Middle frontal gyrus (tissue), 1 donor: ENCODE measurements around the gene NOL4L.

Source experiments
- DNase-seq: peaks from one replicate; pipeline ENCODE4 v3.0.0-alpha.2; 2015; ENCODE audit warnings: low spot score; ENCODE audit errors: extremely low spot score

NOL4L gene

DNA sequence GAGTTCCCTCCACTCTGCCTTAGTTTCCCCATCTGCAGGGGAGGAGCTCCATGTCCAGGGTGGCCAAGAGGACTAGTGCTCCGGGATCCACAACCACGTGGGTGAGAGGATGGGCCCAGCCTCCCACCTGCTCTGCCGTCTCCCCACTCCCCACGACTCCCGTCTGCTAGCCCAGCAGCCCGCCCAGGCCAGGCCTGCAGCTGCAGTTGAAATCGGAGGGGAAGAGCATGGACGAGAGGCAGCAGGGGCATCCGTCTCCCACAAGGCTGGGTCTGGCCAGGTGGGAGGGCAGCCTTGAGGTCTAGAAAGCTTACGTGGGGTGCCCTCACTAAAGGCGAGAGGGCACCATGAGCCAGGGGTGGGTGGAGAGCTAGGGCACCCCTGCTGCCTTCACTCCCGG lies 8.6 kb downstream of the NOL4L start:
- DNase-seq: no peak

GRCh38 chr20:32575805-32576204 lies 9.3 kb downstream of the NOL4L start:
- DNase-seq: no peak

DNA sequence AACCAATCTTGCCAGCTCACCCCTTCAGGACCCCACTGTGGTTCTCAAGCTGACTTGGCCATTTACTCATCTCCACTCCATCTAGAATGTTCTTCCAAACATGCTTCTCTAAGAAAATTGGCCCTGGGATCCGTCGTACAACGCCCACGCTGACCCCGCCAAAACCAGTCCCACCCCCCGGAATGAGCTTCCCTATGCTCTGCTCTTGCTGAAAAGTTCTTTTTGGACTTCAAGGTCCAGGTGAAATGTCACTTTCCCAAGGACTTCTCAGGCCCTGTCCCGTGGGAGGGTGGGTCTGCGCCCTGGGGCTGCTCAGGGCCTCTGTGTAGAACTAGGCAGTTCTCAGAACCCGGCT lies 9.9 kb downstream of the NOL4L start:
- DNase-seq: no peak

GRCh38 chr20:32574296-32575226 lies 10.6 kb downstream of the NOL4L start:
- DNase-seq: no peak

DNA sequence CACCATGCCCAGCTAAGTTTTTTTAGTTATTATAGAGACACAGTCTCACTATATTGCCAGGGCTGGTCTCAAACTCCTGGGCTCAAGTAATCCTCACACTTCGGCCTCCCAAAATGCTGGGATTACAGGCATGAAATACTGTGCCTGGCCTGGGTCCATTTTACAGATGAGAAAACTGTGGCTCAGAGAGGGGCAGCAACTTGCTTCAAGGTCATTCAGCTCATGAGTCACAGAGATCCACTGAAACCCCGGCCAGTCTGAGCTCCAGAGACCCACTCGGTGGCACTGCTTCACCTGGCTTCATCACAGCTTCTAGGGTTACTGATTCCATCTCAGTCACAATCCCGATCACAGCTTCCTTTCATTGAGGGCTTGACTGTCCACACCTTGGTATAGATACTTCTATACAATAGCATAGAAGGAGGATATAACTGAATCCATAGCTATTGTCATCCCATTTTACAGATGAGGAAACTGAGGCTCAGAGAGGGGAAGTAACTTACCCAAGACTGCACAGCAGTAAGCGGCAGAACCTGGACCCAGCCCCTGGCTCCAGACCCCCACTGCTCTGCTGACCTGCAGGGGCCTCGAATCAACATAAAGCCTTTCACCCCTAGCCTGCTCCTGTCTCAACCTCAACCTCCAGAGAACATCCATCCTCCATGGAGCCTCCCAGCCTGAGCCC lies 11.8 kb downstream of the NOL4L start:
- no peak for DNase-seq

GRCh38 chr20:32572271-32572968 lies 12.7 kb downstream of the NOL4L start:
- DNase-seq: no peak

- no peak for DNase-seq
These were observed 13.6 kb downstream of the NOL4L start for GRCh38 chr20:32571566-32571965.

DNA sequence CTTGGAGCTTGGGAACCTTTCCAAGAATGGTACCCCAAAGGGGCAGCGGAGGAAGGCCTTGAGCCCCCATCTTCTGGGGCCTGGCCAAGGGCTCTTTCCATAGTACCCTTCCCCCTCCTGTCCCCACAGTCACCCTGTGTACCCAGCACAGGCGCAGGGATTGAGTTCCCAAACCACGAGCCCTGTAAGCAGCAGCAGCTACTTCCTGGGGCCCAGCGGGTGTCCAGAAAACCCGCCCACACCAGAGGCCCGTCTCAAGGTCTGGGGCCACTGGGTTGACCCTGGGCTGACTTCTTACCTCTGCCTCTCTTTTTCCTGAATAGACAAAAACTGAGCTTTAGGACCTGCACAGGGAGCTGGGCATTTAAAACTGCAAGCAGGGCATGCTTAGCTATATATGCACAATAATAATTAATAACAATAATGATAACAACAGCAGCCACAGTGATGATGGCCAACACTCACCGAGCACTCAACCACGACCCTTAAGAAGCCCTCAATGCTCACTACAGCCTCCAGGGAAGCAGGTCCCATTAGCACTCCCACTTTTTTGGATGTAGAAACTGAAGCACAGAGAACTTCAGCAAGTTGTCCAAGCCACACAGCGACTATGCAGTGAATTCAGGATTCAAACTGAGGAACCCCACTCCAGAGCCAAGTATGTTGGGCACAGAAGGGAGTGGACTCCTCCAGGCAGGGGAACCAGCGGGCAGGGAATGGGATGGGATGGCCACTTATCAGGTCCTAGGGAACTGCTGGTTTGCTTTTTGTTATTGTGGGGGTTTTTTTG lies 14.5 kb downstream of the NOL4L start:
- no peak for DNase-seq

GRCh38 chr20:32569380-32570305 lies 15.5 kb downstream of the NOL4L start:
- DNase-seq: no peak

DNA sequence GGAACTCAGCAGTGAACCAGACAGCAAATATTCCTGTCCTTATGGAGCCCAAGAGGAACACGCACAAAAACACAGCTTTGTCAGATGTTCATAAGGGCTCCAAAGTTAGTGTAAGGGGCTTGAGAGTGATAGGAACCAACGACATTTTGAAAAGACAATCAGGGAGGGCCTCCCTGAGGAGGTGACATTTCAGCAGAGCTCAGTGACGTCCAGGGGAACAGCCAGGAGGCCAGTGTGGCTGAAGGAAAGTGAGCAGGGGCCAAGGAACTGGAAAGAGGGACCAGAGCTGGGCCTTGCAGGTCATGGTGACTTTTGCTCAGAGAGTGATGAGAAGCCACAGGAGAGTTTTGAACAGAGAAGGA lies 16.1 kb downstream of the NOL4L start:
- no peak for DNase-seq

DNA sequence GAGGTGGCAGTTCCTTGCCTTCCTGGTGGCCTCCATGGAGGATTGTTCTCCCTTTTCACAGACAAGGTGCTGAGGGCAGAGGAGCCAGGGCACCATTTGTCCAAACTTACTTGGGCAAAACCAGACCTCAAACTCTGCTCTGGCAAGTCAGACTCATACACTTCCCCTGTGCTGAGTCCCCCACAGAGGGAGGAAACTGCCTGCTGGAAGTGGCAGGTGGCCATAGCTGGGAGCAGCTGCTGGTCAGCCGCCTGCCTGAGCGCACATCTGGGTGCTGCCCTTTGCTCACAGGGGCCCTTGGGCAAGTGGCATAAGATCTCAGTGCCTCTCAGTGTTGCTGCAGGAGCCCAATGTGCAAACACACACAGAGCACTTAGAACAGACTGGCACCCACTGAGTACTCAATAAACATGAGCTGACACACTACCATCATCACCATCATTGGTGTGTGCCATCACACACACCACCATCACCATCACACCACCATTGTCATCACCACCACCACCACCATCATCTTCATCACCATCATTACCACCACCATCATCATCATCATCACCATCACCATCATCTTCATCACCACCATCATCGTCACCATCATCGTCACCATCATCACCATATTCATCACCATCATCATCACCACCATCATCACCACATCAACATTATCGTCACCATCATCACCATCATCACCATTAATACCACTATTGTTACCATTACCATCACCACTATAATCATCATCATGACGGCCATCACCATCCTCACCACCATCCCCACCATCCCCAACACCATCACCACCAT lies 17.6 kb downstream of the NOL4L start:
- DNase-seq: no peak

DNA sequence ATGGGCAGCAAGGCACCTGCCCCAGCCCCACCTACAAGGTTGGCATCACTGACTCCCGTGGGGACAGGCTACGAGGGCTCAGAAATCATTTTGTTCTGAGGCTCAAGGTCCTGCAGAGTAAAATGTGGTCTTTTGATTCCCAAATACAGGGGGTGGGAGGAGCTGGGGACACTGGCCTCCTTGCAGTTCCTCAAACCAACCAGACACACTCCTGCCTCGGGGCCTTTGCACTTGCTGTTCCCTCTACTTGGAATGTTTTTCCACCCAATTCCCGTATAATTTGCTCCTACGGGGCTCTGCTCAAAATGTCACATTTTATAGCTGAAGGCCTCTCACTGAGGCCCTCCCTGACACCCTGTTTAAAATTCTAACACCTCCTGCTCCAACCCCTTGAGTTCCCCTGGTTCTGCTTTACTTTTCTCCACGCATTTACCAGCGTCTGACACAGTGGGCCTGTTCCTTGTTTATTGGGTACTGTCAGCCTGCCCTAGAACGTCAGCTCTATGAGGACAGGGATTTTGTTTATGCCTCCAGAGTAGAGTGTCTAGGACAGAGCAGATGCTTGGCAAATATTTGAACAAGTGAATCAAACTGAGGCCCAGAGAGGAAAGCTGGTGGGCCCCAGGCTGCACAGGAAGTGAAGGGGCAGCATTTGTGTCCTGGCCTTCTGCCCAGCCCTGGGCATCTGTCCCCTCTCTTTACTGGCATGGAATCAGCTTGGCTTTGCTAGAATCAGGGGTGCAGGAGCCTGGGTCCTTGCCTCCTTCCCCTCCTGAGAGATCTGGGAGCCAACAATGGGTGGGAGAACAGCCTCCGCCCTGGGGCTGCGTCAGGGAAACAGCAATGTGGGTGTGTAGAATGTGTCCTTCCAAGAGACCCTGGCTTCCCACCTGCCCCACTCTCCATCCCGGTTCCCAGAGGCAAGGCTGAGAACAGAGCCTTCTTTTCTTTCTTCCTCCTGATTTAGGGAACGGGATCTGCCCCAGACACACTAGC lies 18.5 kb downstream of the NOL4L start:
- no peak for DNase-seq

DNA sequence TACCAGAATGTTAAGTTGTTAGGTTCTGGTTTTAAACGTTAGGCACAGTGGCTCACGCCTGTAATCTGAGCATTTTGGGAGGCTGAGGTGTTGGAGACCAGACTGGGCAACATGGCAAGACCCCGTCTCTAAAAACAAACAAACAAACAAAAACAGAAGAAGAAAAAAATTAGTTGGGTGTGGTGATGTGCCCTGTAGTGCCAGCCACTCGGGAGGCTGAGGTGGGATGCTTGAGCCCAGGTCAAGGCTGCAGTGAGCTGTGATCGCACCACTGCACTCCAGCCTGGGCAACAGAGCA lies 19.4 kb downstream of the NOL4L start:
- DNase-seq: no peak

DNA sequence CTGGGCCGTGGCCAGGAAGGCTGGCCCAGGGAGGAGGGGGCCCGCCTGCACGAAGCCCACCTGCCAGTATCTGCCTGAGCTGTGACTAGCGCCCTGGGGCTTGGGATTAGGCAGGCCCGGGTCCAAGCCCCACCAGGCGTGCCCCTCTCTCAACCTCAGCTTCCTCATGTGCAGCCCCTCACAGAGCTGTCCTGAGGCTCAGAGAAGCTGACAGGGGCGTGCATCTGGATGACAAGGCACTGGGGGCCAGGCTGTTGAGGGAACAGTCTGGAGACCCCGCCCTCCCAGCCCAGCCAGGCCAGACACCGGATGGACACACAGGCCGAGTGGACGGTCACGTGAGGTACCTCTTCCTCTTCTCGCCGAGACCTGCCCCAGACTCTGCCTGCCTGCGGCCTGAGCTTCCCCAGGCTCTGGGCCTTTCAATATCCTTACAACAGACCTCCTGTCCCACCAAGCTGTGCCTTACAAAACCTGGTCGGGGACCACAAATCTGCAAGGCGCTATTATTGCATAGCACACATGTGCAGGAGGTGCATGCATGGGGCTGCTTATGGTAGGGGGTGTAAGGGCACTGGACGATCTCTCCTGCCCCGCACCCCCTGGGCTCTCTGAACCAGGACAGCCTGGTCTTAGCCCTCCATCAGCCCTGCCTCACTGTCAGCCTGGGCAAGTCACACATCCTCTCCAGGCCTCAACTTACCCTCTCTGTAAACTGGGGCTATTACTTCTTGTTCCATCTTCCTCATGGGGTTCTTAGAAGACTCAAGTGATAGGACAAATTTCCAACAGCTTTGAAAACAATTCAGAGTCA lies 20.0 kb downstream of the NOL4L start:
- DNase-seq: no peak

DNA sequence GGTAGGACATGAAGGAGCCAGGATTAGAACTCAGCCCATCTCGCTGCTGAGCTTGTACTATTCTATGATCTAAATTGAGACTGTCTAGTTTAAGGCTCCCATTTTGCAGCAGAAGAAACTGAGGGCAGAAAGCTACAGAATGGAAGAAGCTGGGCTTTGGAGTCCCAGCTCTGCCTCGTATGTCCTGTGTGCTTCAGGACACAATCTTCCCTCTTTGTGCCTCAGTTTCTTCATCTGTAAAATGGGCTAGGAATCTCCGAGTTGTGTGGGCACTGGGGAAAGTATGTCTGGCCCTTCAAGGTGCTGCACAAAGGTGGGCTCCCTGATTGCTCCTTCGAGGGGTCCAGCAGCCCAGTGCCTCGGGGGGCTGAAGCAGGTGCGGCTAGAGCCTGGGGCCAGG lies 20.7 kb downstream of the NOL4L start:
- DNase-seq: no peak

GRCh38 chr20:32563311-32564272 lies 21.5 kb downstream of the NOL4L start:
- no peak for DNase-seq

DNA sequence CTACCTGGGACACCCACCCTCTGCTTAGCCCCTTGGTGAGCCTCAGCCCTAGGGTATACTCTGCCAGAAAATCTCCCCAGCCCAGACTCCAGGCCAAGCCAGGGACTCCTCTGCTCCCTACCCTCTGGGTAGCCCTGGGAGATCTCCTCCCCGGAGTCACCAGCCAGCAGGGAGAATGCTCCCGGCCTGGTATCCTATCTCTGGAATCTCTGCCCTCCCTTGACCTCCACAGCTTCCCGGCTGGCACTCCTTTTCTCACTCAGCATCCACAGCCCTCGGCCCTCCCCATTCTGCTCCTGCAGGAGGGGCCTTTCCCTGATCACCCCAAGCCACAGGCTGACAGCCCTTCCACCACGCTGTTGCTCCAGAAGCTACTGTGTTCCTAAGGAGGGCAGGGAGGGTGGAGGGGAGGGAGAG lies 22.6 kb downstream of the NOL4L start:
- DNase-seq: no peak
